SK-N-SH treated with all-trans-retinoic acid at 6 μM for 48 hours (cell line): Measurements from ENCODE around the gene HLA-F.

Experiments used
- ATAC-seq: fragments of 200-7000 bp; cut with Tn5 transposase; 3 replicates; pipeline ENCODE4 v1.9.1; 2020; ENCODE audit warnings: mild to moderate bottlenecking, moderate library complexity
- ARNTL ChIP-seq: fragments of 450-650 bp; formaldehyde crosslinking; IDR thresholded peaks from 2 replicates; pipeline ENCODE4 v1.5.0; 2020; ENCODE audit warnings: low read depth, mild to moderate bottlenecking, moderate library complexity, borderline replicate concordance
- BACH2 ChIP-seq: fragments of 250-450 bp; sonication (Bioruptor Pico); IDR thresholded peaks from 2 replicates; pipeline ENCODE4 v1.9.0; 2021; ENCODE audit warnings: mild to moderate bottlenecking, borderline replicate concordance
- CREB5 ChIP-seq: fragments of 250-450 bp; sonication (Bioruptor Pico); IDR thresholded peaks from 2 replicates; pipeline ENCODE4 v1.5.1; 2020; ENCODE audit warnings: low read depth, mild to moderate bottlenecking, moderate library complexity
- CSDC2 ChIP-seq: fragments of 250-450 bp; sonication (Bioruptor Pico); IDR thresholded peaks from 2 replicates; pipeline ENCODE4 v1.5.0; 2020; ENCODE audit warnings: mild to moderate bottlenecking, moderate library complexity
- ESRRG ChIP-seq: fragments of 250-450 bp; sonication (Bioruptor Pico); IDR thresholded peaks from 2 replicates; pipeline ENCODE4 v1.6.1; 2021; ENCODE audit warnings: mild to moderate bottlenecking
- GLIS3 ChIP-seq: fragments of 250-450 bp; sonication (Bioruptor Pico); IDR thresholded peaks from 2 replicates; pipeline ENCODE4 v1.5.0; 2020; ENCODE audit warnings: mild to moderate bottlenecking, moderate library complexity
- OSR1 ChIP-seq: fragments of 250-450 bp; sonication (Bioruptor Pico); IDR thresholded peaks from 2 replicates; pipeline ENCODE4 v1.8.0; 2022; ENCODE audit warnings: moderate library complexity, mild to moderate bottlenecking, inconsistent platforms
- PATZ1 ChIP-seq: fragments of 250-450 bp; sonication (Bioruptor Pico); IDR thresholded peaks from 2 replicates; pipeline ENCODE4 v1.8.0; 2020; ENCODE audit warnings: mild to moderate bottlenecking, moderate library complexity, borderline replicate concordance
- PPARA ChIP-seq: fragments of 250-450 bp; sonication (Bioruptor Pico); IDR thresholded peaks from 2 replicates; pipeline ENCODE4 v1.5.0; 2020; ENCODE audit warnings: mild to moderate bottlenecking, borderline replicate concordance
- RARB ChIP-seq: fragments of 250-450 bp; sonication (Bioruptor Pico); IDR thresholded peaks from 2 replicates; pipeline ENCODE4 v1.8.0; 2021; ENCODE audit warnings: mild to moderate bottlenecking, moderate library complexity
- SNAI2 ChIP-seq: fragments of 250-450 bp; sonication (Bioruptor Pico); IDR thresholded peaks from 2 replicates; pipeline ENCODE4 v1.5.0; 2020; ENCODE audit warnings: mild to moderate bottlenecking, moderate library complexity
- TCF4 ChIP-seq: fragments of 250-450 bp; sonication (Bioruptor Pico); IDR thresholded peaks from 2 replicates; pipeline ENCODE4 v1.8.0; 2021; ENCODE audit warnings: mild to moderate bottlenecking, moderate library complexity, borderline replicate concordance
- TOX ChIP-seq: fragments of 250-450 bp; sonication (Bioruptor Pico); IDR thresholded peaks from 2 replicates; pipeline ENCODE4 v1.8.0; 2021; ENCODE audit warnings: mild to moderate bottlenecking, moderate library complexity, borderline replicate concordance
- TSHZ2 ChIP-seq: fragments of 250-450 bp; sonication (Bioruptor Pico); IDR thresholded peaks from 2 replicates; pipeline ENCODE4 v1.5.0; 2020; ENCODE audit warnings: mild to moderate bottlenecking, moderate library complexity
- ZC3H10 ChIP-seq: fragments of 250-450 bp; sonication (Bioruptor Pico); IDR thresholded peaks from 2 replicates; pipeline ENCODE4 v1.5.1; 2021; ENCODE audit warnings: mild to moderate bottlenecking, moderate library complexity
- ZFP3 ChIP-seq: fragments of 250-450 bp; sonication (Bioruptor Pico); IDR thresholded peaks from 2 replicates; pipeline ENCODE4 v1.5.0; 2020; ENCODE audit warnings: mild to moderate bottlenecking, moderate library complexity
- ZFP30 ChIP-seq: fragments of 450-650 bp; formaldehyde crosslinking; IDR thresholded peaks from 2 replicates; pipeline ENCODE4 v1.5.0; 2022; ENCODE audit warnings: mild to moderate bottlenecking, moderate library complexity
- ZNF565 ChIP-seq: fragments of 450-650 bp; formaldehyde crosslinking; conservative IDR thresholded peaks from 2 replicates; pipeline ENCODE4 v1.5.0; 2020; ENCODE audit warnings: low read depth, mild to moderate bottlenecking, moderate library complexity
- ZNF8 ChIP-seq: fragments of 450-650 bp; formaldehyde crosslinking; IDR thresholded peaks from 2 replicates; pipeline ENCODE4 v1.5.0; 2020; ENCODE audit warnings: mild to moderate bottlenecking, moderate library complexity
- TF ChIP-seq, protein P1 (sequence below): fragments of 250-450 bp; sonication (Bioruptor Pico); IDR thresholded peaks from 2 replicates; pipeline ENCODE4 v1.8.0; 2021; ENCODE audit warnings: low read depth, mild to moderate bottlenecking, moderate library complexity, borderline replicate concordance

HLA-F gene

DNA sequence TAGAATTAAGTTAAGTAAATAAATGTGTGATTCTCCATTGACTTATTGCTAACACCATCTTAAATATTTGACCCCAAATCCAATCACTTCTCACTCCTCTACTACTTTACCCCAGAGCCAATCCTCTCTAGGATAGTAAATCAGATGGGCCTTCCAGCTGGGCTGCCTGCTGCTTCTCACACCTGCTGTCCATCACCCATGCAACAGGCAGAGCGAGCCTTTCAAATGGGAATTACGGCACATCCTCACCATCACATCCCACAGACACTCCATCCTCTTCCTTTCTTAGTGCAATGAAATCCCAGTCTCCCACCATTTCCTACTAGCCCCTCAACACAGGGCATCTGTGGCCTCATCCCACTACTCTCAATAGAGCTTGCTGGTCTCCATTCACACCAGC lies 34.0 kb downstream of the HLA-F start:
- TF ChIP-seq, protein P1, sequence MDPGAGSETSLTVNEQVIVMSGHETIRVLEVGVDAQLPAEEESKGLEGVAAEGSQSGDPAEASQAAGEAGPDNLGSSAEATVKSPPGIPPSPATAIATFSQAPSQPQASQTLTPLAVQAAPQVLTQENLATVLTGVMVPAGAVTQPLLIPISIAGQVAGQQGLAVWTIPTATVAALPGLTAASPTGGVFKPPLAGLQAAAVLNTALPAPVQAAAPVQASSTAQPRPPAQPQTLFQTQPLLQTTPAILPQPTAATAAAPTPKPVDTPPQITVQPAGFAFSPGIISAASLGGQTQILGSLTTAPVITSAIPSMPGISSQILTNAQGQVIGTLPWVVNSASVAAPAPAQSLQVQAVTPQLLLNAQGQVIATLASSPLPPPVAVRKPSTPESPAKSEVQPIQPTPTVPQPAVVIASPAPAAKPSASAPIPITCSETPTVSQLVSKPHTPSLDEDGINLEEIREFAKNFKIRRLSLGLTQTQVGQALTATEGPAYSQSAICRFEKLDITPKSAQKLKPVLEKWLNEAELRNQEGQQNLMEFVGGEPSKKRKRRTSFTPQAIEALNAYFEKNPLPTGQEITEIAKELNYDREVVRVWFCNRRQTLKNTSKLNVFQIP (CRISPR knock-in tag): no peak
- no peak for TF ChIP-seq OSR1 (CRISPR knock-in tag)
- TF ChIP-seq PATZ1: no peak
- no peak for TF ChIP-seq ZNF565 (CRISPR knock-in tag)
- TF ChIP-seq PPARA (CRISPR knock-in tag): no peak

DNA sequence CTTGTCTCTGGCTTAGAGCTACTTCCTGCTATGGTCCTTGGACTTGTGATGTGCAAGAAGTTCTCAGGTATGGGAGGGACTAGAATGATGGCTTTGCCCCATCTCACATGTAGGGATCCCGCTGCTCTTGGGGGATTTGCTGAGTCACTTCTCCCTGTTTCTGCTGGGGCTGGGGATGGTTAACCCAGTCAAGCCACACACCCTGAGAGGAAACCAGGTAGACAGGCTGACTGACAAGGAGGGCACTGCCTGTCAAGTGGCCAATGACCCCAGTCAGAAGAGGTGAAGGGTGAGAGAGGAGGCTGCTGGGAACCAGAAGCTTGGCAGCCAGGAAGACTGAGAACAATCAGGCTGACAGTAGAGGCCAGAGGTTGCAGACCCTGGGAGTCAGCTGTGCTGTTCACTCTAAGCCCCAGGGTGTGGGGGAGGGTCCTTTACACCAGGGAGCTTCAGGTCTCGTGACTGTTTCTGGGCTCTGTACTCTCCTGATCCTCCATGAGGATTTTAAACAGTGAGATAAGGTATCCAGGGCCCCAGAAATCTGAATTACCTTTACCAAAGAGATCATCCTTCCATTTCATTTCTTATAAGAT lies 34.6 kb downstream of the HLA-F start:
- no peak for TF ChIP-seq ARNTL (CRISPR knock-in tag)
- TF ChIP-seq SNAI2: no peak
- TF ChIP-seq ZFP3 (CRISPR knock-in tag): no peak
- TF ChIP-seq, protein P1 (CRISPR knock-in tag): no peak
- TF ChIP-seq PPARA (CRISPR knock-in tag): no peak
- no peak for TF ChIP-seq TCF4 (CRISPR knock-in tag)
- no peak for TF ChIP-seq RARB
- TF ChIP-seq OSR1 (CRISPR knock-in tag): no peak
- TF ChIP-seq GLIS3: no peak
- no peak for TF ChIP-seq TOX (CRISPR knock-in tag)
- no peak for ATAC-seq

More for the DNA sequence above, 34.0 kb downstream of the HLA-F start:
- no peak for ATAC-seq

DNA sequence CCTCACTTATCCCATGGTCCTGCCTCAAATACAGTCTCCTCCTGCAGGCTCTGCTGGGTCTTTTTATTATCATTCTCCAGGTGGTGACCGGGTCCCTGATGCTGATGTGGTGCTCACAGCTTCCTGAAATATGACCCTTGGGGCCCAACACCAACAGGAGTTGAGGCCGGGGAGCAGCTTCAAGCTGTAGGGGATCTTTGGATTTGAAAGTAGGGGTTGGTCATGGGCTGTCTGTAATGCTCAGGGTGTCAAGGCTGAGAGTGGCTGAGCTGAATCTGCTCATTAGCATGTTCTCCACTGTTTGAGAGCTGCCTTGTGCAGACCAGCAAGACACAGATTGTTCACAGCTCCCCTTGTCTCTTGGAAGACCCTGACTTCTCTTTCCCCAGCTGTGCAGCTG lies 35.5 kb downstream of the HLA-F start:
- no peak for TF ChIP-seq CSDC2 (CRISPR knock-in tag)
- TF ChIP-seq ZC3H10 (CRISPR knock-in tag): no peak
- TF ChIP-seq TCF4 (CRISPR knock-in tag): no peak
- TF ChIP-seq ESRRG (CRISPR knock-in tag): no peak
- TF ChIP-seq ZNF8 (CRISPR knock-in tag): no peak
- no peak for TF ChIP-seq TSHZ2
- no peak for TF ChIP-seq ZFP30 (CRISPR knock-in tag)
- TF ChIP-seq, all 23 proteins: peak for 0

GRCh38 chr6:29759457-29759856 lies 36.2 kb downstream of the HLA-F start:
- no peak for TF ChIP-seq CSDC2 (CRISPR knock-in tag)
- TF ChIP-seq ZFP3 (CRISPR knock-in tag): no peak
- no peak for TF ChIP-seq BACH2
- no peak for TF ChIP-seq CREB5 (CRISPR knock-in tag)
- TF ChIP-seq TOX (CRISPR knock-in tag): no peak
- TF ChIP-seq OSR1 (CRISPR knock-in tag): no peak
- TF ChIP-seq, all 23 proteins: peak for 0

More for the DNA sequence above, 35.5 kb downstream of the HLA-F start:
- ATAC-seq: no peak

More at GRCh38 chr6:29759457-29759856, 36.2 kb downstream of the HLA-F start:
- ATAC-seq: no peak
